ENCODE results near the gene DOK7. TPM values are rescaled to one million over a fixed set of nuclear protein-coding genes. Genes with fewer than 3 reads are reported as not detected.

The DOK7 gene
- total RNA-seq, 2 donors from 2014 or later: 0.80 to 1.5 TPM

DNA sequence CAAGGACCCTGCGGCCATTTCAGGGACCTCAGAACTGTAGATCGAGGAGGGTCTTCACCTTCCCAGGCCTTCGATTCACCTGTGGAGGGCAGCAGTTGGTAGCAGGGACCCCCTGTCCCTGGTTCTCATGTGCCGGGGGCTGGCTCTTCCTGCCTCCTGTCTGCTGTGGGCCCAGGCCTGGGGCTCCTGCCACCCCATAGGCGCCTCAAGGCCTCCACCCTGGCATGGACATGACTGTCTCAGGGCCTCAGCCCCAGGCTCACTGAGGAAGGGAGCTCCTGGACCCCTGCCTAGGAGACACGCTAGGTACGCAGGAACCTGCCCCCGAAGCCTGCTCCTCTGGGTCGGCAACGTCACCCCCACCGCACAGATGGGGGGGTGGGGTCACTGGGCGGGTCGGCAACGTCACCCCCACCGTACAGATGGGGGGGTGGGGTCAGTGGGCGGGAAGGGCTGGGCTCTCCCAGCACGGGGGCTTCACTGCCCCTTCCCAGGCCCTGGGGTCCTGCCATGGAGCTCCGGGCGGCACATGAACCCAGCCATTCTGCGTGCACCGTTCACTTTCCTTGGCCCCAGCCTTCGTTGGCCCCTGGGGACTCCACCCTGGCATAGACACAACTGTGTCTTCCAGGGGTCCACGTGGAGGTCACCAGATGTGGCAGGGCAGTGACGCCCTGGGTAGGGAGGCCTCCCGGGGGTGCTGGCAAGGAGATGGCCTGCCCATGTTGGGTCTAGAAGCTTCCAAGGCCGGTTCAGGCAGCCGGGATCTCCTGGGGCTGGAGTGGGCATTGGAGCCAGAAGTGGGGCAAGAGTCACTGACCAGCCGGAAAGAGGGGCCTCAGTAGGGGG is 24.9 kb upstream of the DOK7 start:
- no peaks in the 10 kb centered on the region for H3K36me3 ChIP-seq
- H3K27me3 ChIP-seq: no peaks in the 10 kb centered on the region
- no peak overlapping the region for H3K9ac ChIP-seq (ENCODE audit: low read depth in 2 of 2, low read length in 2 of 2)
- no peak overlapping the region for H3K27ac ChIP-seq
- TF ChIP-seq, protein P1, sequence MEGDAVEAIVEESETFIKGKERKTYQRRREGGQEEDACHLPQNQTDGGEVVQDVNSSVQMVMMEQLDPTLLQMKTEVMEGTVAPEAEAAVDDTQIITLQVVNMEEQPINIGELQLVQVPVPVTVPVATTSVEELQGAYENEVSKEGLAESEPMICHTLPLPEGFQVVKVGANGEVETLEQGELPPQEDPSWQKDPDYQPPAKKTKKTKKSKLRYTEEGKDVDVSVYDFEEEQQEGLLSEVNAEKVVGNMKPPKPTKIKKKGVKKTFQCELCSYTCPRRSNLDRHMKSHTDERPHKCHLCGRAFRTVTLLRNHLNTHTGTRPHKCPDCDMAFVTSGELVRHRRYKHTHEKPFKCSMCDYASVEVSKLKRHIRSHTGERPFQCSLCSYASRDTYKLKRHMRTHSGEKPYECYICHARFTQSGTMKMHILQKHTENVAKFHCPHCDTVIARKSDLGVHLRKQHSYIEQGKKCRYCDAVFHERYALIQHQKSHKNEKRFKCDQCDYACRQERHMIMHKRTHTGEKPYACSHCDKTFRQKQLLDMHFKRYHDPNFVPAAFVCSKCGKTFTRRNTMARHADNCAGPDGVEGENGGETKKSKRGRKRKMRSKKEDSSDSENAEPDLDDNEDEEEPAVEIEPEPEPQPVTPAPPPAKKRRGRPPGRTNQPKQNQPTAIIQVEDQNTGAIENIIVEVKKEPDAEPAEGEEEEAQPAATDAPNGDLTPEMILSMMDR (IDR thresholded peaks at IDR 0.05): no peak
- DNase-seq: no peak
- peaks cover 3% of the 10 kb centered on the region for H3K4me1 ChIP-seq
- intact Hi-C loops (cut with DNase I): no loop called here
- H3K9me3 ChIP-seq: no peaks in the 10 kb centered on the region
- no peak overlapping the region for H3K4me3 ChIP-seq

DNA sequence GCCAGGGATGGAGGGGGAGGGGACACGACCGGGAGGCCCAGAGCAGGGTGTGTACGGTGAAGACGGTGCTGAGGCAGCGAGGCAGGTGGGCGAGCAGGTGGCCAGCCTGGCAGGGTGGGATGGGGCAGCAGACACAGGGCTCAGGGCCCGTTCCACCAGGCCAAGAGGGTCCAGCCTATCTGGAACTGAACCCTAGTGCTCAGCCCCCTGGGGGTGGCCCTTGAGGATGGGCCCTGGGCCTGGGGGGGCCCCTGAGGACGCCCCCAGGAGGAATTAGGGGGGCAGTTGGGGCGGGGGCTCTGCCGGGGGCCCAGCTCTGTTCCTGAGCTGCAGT is 24.3 kb upstream of the DOK7 start:
- Histone ChIP-seq H3K4me3 (no peak overlapping the region), H3K9me3 (no peaks in the 10 kb centered on the region), H3K27me3 (no peaks in the 10 kb centered on the region), H3K36me3 (no peaks in the 10 kb centered on the region), H3K9ac (ENCODE audit: low read depth in 2 of 2, low read length in 2 of 2) (no peak overlapping the region), H3K27ac (no peak overlapping the region), H3K4me1 (peaks cover 3% of the 10 kb centered on the region)
- intact Hi-C loops (cut with DNase I): no loop called here
- TF ChIP-seq, protein P1 (IDR thresholded peaks at IDR 0.05): no peak
- no peak for DNase-seq

DNA sequence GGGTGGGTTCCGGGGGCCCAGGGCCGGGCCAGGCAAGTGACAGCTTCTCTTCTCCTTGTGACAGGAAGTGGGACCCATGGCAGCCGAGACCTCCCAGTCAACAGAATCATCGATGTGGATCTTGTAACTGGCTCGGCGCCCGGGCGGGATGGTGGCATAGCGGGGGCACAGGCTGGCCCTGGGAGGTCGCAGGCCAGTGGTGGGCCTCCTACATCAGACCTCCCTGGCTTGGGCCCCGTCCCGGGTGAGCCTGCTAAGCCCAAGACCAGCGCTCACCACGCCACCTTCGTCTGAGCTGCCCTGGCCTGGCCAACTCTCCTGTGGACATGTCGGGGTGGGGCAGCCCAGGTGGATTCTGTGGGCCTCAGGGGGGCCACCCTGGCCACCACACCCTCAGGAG is 23.7 kb upstream of the DOK7 start:
- H3K27ac ChIP-seq: no peak overlapping the region
- TF ChIP-seq, protein P1 (IDR thresholded peaks at IDR 0.05): no peak
- intact Hi-C loops (cut with DNase I): no loop called here
- no peaks in the 10 kb centered on the region for H3K27me3 ChIP-seq
- H3K9ac ChIP-seq (ENCODE audit: low read depth in 2 of 2, low read length in 2 of 2): no peak overlapping the region
- H3K9me3 ChIP-seq: no peaks in the 10 kb centered on the region
- H3K36me3 ChIP-seq: no peaks in the 10 kb centered on the region
- DNase-seq: no peak
- peaks cover 3% of the 10 kb centered on the region for H3K4me1 ChIP-seq
- H3K4me3 ChIP-seq: no peak overlapping the region

DNA sequence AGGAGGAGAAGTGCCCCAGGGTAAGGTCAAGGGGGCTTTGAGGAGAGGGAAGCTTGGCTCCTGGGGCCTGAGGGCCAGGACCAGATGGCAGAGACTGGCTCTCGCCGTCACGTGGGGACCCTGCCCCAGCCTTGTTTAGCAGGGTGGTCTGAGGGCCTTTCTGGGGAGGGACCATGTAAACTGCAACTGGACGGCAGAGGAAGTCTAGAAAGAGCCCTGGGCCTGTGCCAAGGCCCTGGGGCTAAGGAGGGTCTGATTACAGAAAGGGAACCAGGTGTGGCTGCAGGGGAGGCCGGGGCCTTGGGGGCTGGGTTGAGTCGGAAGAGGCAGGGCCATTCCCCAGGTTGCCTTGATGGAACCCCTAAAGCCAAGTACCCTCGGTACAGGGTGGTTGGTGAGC is 23.1 kb upstream of the DOK7 start:
- Histone ChIP-seq H3K27ac (no peak overlapping the region), H3K9ac (ENCODE audit: low read depth in 2 of 2, low read length in 2 of 2) (no peak overlapping the region), H3K9me3 (no peaks in the 10 kb centered on the region), H3K4me3 (no peak overlapping the region), H3K36me3 (no peaks in the 10 kb centered on the region), H3K4me1 (peaks cover 3% of the 10 kb centered on the region), H3K27me3 (no peaks in the 10 kb centered on the region)
- DNase-seq: no peak
- TF ChIP-seq, protein P1 (IDR thresholded peaks at IDR 0.05): no peak
- intact Hi-C loops (cut with DNase I): loop anchor here (5.0 kb wide), 2 partner anchors 93 to 248 kb away; no protein-coding TSS in a partner anchor

DNA sequence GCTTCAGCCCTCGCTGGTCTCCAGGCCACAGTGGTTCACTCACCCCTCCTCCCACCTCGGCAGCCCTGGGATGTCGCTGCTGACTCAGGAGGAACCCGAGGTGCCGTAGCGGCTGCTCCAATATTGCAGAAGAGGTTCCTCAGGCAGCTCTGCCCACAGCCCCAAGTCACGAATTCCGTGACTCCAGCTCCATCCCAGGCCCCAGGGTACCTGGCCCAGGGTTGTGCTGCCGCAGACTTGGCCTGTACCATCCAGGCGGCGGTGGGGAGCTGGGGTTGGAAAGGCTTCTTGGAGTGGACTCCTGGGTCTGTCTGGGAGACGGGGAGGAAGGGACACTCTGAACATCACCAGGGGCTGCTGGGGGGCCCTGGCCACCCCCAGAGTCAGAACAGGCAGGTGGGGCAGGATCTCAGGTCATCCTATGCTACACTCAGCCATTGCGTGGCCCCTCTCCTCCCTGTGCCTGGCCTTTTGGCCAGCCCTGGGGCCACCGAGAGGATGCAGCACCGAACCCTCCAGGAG is 22.1 kb upstream of the DOK7 start:
- H3K9me3 ChIP-seq: no peaks in the 10 kb centered on the region
- intact Hi-C loops (cut with DNase I): loop anchor here (5.0 kb wide), 2 partner anchors 94 to 249 kb away; no protein-coding TSS in a partner anchor
- no peaks in the 10 kb centered on the region for H3K27me3 ChIP-seq
- H3K4me3 ChIP-seq: no peak overlapping the region
- no peaks in the 10 kb centered on the region for H3K36me3 ChIP-seq
- no peak overlapping the region for H3K9ac ChIP-seq (ENCODE audit: low read depth in 2 of 2, low read length in 2 of 2)
- DNase-seq: no peak
- peaks cover 3% of the 10 kb centered on the region for H3K4me1 ChIP-seq
- no peak overlapping the region for H3K27ac ChIP-seq
- TF ChIP-seq, protein P1 (IDR thresholded peaks at IDR 0.05): no peak
